Psoas muscle (tissue), 8 donors: ENCODE data around the gene AANAT. TPM values are rescaled to one million over a fixed set of nuclear protein-coding genes. Genes with fewer than 3 reads are reported as not detected.

Source experiments
- ATAC-seq, 4 donors: fragments of 200-7000 bp; cut with Tn5 transposase; one replicate each; pipeline ENCODE4 v1.9.1; 2020; ENCODE audit warnings: moderate library complexity in 3 of 4, mild to moderate bottlenecking in 2 of 4
- DNase-seq, 2 donors: peaks; one replicate each; pipeline ENCODE4 v3.0.0-alpha.2; 2020
- H3K27ac ChIP-seq: fragments of 200-600 bp; one replicate; pipeline ENCODE4 v1.8.0; 2022
- H3K27me3 ChIP-seq, 3 donors: fragments of 200-600 bp in 1 of 3; one replicate each; pipeline versions ENCODE4 v1.6.1 to v1.8.0; 2013 to 2022; ENCODE audit warnings: low read length in 2 of 3, mild to moderate bottlenecking in 2 of 3, moderate library complexity in 1 of 3; ENCODE audit not compliant: insufficient read depth in 3 of 3
- H3K36me3 ChIP-seq, 2 donors: fragments of 200-600 bp in 1 of 2; one replicate each; pipeline versions ENCODE4 v1.6.1 to v1.8.0; 2013 to 2022; ENCODE audit warnings: low read depth in 1 of 2, mild to moderate bottlenecking in 1 of 2, moderate library complexity in 1 of 2; ENCODE audit not compliant: insufficient read depth in 1 of 2
- H3K4me1 ChIP-seq: fragments of 200-600 bp; one replicate; pipeline ENCODE4 v1.8.0; 2022
- H3K4me3 ChIP-seq: fragments of 200-600 bp; one replicate; pipeline ENCODE4 v1.8.0; 2022; ENCODE audit warnings: mild to moderate bottlenecking
- H3K9me3 ChIP-seq: fragments of 200-600 bp; one replicate; pipeline ENCODE4 v1.8.0; 2022
- CTCF ChIP-seq: fragments of 200-600 bp; IDR thresholded peaks from one replicate; pipeline ENCODE4 v1.8.0; 2022; ENCODE audit warnings: antibody characterized with exemption
- WGBS, 3 donors: extraction: QIAGEN DNeasy Blood & Tissue Kit; methylation state at CpG; one replicate each; pipeline versions ENCODE4 v1.1.6 to v1.1.7; 2013; 5-methylcytosine and 5-hydroxymethylcytosine counted together
- intact Hi-C, 2 donors: fragments of 100-400 bp; cut with DNase I; formaldehyde crosslinking; loops; one replicate each; pipeline versions ENCODE4 v1.11.0 to v1.14.2; 2022
- long read RNA-seq, 2 donors: library from polyadenylated mRNA; unstranded; transcript quantifications; one replicate each; pipeline ENCODE4 v2.0.0, GENCODE V29; 2021
- polyA plus RNA-seq, 3 donors: library from polyadenylated mRNA; stranded (reverse); fragments of 200-250 nt; gene quantifications; one replicate each; pipeline ENCODE4 v1.2.3, GENCODE V29; 2013
- total RNA-seq, 4 donors: library from RNA; stranded (reverse); fragmentation: NEBNext Ultra II Directional in 2 of 4; extraction: Animal tissue kit (Norgen Biotek cat#: 25700) in 2 of 4; gene quantifications; one replicate each; pipeline versions ENCODE4 v1.2.1 to v1.2.4, GENCODE V29; 2021 to 2023
- donor health status: healthy with polysubstance abuse.
- donor health status: DM: no; HTN: no; CAD: no; lungs with moderate emphysema.
- donor health status: Bipolar disorder and iron deficiency.
- donor health status: healthy.
- donor health status: DM: yes; HTN: yes; CAD: no.
- donor health status: DM: no; HTN: no; CAD: no.
- donor health status: DM: no; HTN: no; CAD: no.
- donor health status: DM: yes; HTN: yes; CAD: no.

AANAT gene
- total RNA-seq (not detected), polyA plus RNA-seq (under 1 TPM in 2 of 3 donors, not detected in 1; 0.09 to 0.13 TPM)
- long read RNA-seq, donor 1, result 0 reads
- long read RNA-seq, donor 2, result 0 reads

- H3K4me3 ChIP-seq, result no peak within 1 kb of the TSS
- H3K36me3 ChIP-seq, result peaks cover 0 to 17% of the 10 kb centered on the region in 2 donors
- WGBS, 3 donors, result 60 to 69% (median 64%) methylated on average over 11 of the region's 11 CpGs
- DNase-seq (no peak), ATAC-seq (no peak)
- no peaks in the 10 kb centered on the region for H3K27me3 ChIP-seq
- H3K4me1 ChIP-seq, result no peaks in the 10 kb centered on the region
- no peaks in the 10 kb centered on the region for H3K9me3 ChIP-seq
- intact Hi-C loops, result loop anchor here in 1 of 2 donors (2.0 kb wide), 1 partner anchor 39 kb away; no protein-coding TSS in a partner anchor
- TF ChIP-seq CTCF, result no peak
- no peak within 1 kb of the TSS for H3K27ac ChIP-seq
Measured at GRCh38 chr17:76467366-76467765, at the start of gene AANAT. TSS of gene AANAT (plus strand) at chr17:76467603. CDS start at chr17:76468747, 1,144 bp downstream.

GRCh38 chr17:76419576-76420260 lies 47.7 kb upstream of the AANAT start:
- no peak overlapping the region for H3K4me3 ChIP-seq
- no peak for TF ChIP-seq CTCF
- H3K36me3 ChIP-seq, result no peaks in the 10 kb centered on the region
- DNase-seq, result no peak
- H3K4me1 ChIP-seq, result peaks cover 38% of the 10 kb centered on the region
- no peak for ATAC-seq
- intact Hi-C loops, result loop anchor here in 1 of 2 donors (5.0 kb wide), 1 partner anchor 33 kb away; the partner anchor contains the start of gene UBE2O
- no peaks in the 10 kb centered on the region for H3K27me3 ChIP-seq
- WGBS, 3 donors, result 67 to 79% (median 71%) methylated on average over 17 of the region's 17 CpGs
- H3K27ac ChIP-seq, result peak overlapping the region; percentile 36
- H3K9me3 ChIP-seq, result no peaks in the 10 kb centered on the region

GRCh38 chr17:76420356-76421043 lies 46.9 kb upstream of the AANAT start:
- WGBS, 3 donors, result 66 to 74% (median 73%) methylated on average over 10 of the region's 10 CpGs
- intact Hi-C loops, result no loop called here
- Histone ChIP-seq H3K27ac (peak overlapping the region; percentile 36), H3K9me3 (no peaks in the 10 kb centered on the region), H3K4me3 (no peak overlapping the region), H3K27me3 (no peaks in the 10 kb centered on the region), H3K36me3 (no peaks in the 10 kb centered on the region), H3K4me1 (peaks cover 33% of the 10 kb centered on the region)
- no peak for DNase-seq
- no peak for ATAC-seq
- TF ChIP-seq CTCF, result no peak

GRCh38 chr17:76421044-76421407 lies 46.4 kb upstream of the AANAT start:
- intact Hi-C loops, result no loop called here
- 61 to 74% (median 66%) methylated on average over 7 of the region's 7 CpGs for WGBS, 3 donors
- ATAC-seq, result no peak
- no peak for DNase-seq
- no peak for TF ChIP-seq CTCF
- H3K27me3 ChIP-seq, result no peaks in the 10 kb centered on the region
- H3K27ac ChIP-seq, result no peak overlapping the region
- H3K4me1 ChIP-seq, result peaks cover 30% of the 10 kb centered on the region
- H3K4me3 ChIP-seq, result no peak overlapping the region
- H3K9me3 ChIP-seq, result no peaks in the 10 kb centered on the region
- no peaks in the 10 kb centered on the region for H3K36me3 ChIP-seq
